AG04449 (cell line): ENCODE results near the gene THYN1.
A peak's percentile ranks its signal among the peaks of the same experiment; 100 is the strongest.
"Not testable (repeated sequence)": the region's sequence is repeated elsewhere in the genome, so short reads cannot be mapped to it uniquely, and the experiment has no call there.

Experiments
- CTCF ChIA-PET: fragments of 350-600 bp; formaldehyde crosslinking; extraction: SDS; loops from one replicate; lab custom pipeline; 2021; ENCODE audit warnings: antibody characterized with exemption; lab: Yijun Ruan, JAX
- POLR2A ChIA-PET: fragments of 400-600, 350-600 bp; formaldehyde crosslinking; extraction: SDS; loops from one replicate; lab custom pipeline; 2020; ENCODE audit warnings: antibody characterized with exemption, inconsistent platforms; lab: Yijun Ruan, JAX
- DNase-seq: peaks from one replicate; pipeline ENCODE4 v3.0.0-alpha.2; 2010; ENCODE audit warnings: low read depth, low spot score
- H3K4me3 ChIP-seq: 2 replicates; pipeline ENCODE4 v1.5.1; 2011; ENCODE audit warnings: low read depth, mild to moderate bottlenecking, control low read depth, low read length
- TF ChIP-seq, protein P1 (sequence below): IDR thresholded peaks from one replicate; pipeline ENCODE4 v1.5.1; 2011; ENCODE audit warnings: mild to moderate bottlenecking, moderate library complexity, low read length, control low read depth, inconsistent platforms; ENCODE audit not compliant: insufficient read depth; ENCODE audit errors: missing control alignments

The THYN1 gene

GRCh38 chr11:134261626-134262488, 8.7 kb upstream of the THYN1 start:
- CTCF ChIA-PET = interaction anchor here (0.8 to 4.7 kb wide), 14 partner anchors 8 to 607 kb away, joined by 3 to 36 read pairs (median 4); partner anchors contain the start of genes ACAD8 and THYN1
- no peak for DNase-seq
- POLR2A ChIA-PET = no interaction called here

DNA sequence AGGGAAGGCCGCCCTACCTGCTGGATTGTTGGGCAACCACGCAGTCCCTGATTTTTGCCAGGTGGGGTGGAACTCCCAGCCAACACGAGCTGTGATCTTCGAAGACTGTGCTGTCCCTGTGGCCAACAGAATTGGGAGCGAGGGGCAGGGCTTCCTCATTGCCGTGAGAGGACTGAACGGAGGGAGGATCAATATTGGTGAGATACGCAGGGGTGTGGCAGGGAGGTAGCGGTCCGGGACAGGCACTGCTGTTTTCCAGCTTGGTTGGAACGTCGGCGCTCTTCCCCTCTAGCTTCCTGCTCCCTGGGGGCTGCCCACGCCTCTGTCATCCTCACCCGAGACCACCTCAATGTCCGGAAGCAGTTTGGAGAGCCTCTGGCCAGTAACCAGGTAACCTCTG, 7.8 kb upstream of the THYN1 start:
- DNase-seq = no peak
- POLR2A ChIA-PET = no interaction called here
- TF ChIP-seq, protein P1, sequence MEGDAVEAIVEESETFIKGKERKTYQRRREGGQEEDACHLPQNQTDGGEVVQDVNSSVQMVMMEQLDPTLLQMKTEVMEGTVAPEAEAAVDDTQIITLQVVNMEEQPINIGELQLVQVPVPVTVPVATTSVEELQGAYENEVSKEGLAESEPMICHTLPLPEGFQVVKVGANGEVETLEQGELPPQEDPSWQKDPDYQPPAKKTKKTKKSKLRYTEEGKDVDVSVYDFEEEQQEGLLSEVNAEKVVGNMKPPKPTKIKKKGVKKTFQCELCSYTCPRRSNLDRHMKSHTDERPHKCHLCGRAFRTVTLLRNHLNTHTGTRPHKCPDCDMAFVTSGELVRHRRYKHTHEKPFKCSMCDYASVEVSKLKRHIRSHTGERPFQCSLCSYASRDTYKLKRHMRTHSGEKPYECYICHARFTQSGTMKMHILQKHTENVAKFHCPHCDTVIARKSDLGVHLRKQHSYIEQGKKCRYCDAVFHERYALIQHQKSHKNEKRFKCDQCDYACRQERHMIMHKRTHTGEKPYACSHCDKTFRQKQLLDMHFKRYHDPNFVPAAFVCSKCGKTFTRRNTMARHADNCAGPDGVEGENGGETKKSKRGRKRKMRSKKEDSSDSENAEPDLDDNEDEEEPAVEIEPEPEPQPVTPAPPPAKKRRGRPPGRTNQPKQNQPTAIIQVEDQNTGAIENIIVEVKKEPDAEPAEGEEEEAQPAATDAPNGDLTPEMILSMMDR = no peak
- CTCF ChIA-PET = interaction anchor here (0.8 to 4.7 kb wide), 8 partner anchors 7 to 54 kb away, joined by 3 to 36 read pairs (median 5); partner anchors contain the start of genes ACAD8 and THYN1
- H3K4me3 ChIP-seq = no peak overlapping the region

More at GRCh38 chr11:134261626-134262488, 8.7 kb upstream of the THYN1 start:
- TF ChIP-seq, protein P1 = peak; percentile 52
- H3K4me3 ChIP-seq = no peak overlapping the region

DNA sequence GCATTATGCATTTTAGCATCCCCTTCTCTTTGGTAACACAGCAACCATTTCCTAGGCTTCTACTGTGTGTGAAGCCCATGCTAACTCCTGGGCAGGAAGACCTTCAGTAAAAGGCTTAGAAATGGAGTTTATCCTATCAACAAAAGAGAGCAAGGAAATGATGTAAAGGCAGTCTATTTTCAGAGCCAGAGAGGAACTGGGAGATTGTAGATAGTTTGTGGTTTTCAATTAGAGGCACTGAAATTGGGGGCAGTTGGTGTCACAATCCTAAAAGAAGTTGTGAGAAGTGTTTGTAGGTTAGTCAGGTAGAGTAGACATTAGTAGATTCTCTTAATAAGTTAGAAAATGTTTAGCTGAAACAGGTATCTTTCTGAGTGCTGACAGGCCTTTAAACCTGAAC, 7.4 kb upstream of the THYN1 start:
- DNase-seq = no peak
- POLR2A ChIA-PET = no interaction called here
- CTCF ChIA-PET = interaction anchor here (0.8 to 4.7 kb wide), 4 partner anchors 10 to 16 kb away, joined by 3 to 36 read pairs (median 7); no protein-coding TSS in a partner anchor
- H3K4me3 ChIP-seq = no peak overlapping the region
- TF ChIP-seq, protein P1 = no peak

GRCh38 chr11:134258577-134258976, 5.4 kb upstream of the THYN1 start:
- DNase-seq = no peak
- TF ChIP-seq, protein P1 = no peak
- no peak overlapping the region for H3K4me3 ChIP-seq
- CTCF ChIA-PET = no interaction called here
- POLR2A ChIA-PET = no interaction called here

DNA sequence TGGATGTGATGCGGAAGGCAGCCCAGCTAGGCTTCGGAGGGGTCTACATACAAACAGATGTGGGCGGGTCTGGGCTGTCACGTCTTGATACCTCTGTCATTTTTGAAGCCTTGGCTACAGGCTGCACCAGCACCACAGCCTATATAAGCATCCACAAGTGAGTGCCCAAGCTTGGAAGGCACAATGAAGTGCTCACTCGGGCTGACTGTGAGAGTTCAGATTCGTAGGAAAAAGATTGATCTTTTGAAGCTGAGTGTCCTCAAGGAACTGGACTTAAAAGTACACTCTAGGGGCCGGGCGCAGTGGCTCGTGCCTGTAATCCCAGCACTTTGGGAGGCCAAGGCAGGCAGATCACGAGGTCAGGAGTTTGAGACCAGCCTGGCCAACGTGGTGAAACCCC, 3.9 kb upstream of the THYN1 start:
- TF ChIP-seq, protein P1 = no peak
- POLR2A ChIA-PET = no interaction called here
- CTCF ChIA-PET = interaction anchor here (0.6 kb wide), 1 partner anchor 20 kb away, joined by 3 read pairs; no protein-coding TSS in a partner anchor

DNA sequence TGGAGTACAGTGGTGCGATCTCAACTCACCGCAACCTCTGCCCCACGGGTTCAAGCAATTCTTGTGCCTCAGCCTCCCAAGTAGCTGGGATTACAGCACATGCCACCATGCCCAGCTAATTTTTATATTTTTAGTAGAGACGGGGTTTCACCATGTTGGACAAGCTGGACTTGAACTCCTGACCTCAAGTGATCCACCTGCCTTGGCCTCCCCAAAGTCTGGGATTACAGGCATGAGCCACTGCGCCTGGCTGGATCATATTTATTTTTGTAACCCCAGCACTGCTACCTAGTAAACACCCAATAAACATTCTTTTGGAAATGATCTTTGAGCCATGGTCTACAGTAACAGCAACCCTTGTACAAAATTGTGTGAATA, 2.0 kb upstream of the THYN1 start:
- POLR2A ChIA-PET, H3K4me3 ChIP-seq, DNase-seq: not testable (repeated sequence)
- CTCF ChIA-PET = interaction anchor here (2.4 kb wide), 1 partner anchor 11 kb away, joined by 15 read pairs; no protein-coding TSS in a partner anchor

More for the DNA sequence above, 3.9 kb upstream of the THYN1 start:
- no peak for DNase-seq
- no peak overlapping the region for H3K4me3 ChIP-seq
